Activated B cell treated with CpG ODN at 0.5 μM for 24 hours (primary cell): Measurements from ENCODE around the gene CTBP1. TPM values are rescaled to one million over a fixed set of nuclear protein-coding genes. Genes with fewer than 3 reads are reported as not detected.

ENCODE experiments used
- ATAC-seq: fragments of 200-7000 bp; cut with Tn5 transposase; one replicate; pipeline ENCODE4 v1.10.0; 2021; ENCODE audit warnings: low read depth, mild to moderate bottlenecking, moderate library complexity
- CTCF ChIA-PET: fragments of 350-600 bp; sonication (Branson Sonifier 250); formaldehyde crosslinking; loops from one replicate; lab custom pipeline; 2021; ENCODE audit warnings: antibody characterized with exemption; lab: Charles Lee
- POLR2A ChIA-PET: fragments of 350-600 bp; sonication (Branson Sonifier 250); formaldehyde crosslinking; loops from one replicate; lab custom pipeline; 2021; ENCODE audit warnings: antibody characterized with exemption; lab: Charles Lee
- DNase-seq: peaks from one replicate; pipeline ENCODE4 v3.0.0; 2022
- H3K27ac Mint-ChIP-seq: one replicate; pipeline ENCODE4 v1.8.0; 2020; ENCODE audit warnings: mixed read lengths
- H3K27me3 Mint-ChIP-seq: one replicate; pipeline ENCODE4 v1.8.0; 2021; ENCODE audit warnings: mixed read lengths
- H3K36me3 Mint-ChIP-seq: one replicate; pipeline ENCODE4 v1.8.0; 2021; ENCODE audit warnings: low read depth, mixed read lengths
- H3K4me1 Mint-ChIP-seq: one replicate; pipeline ENCODE4 v1.8.0; 2021; ENCODE audit warnings: mixed read lengths
- H3K4me3 Mint-ChIP-seq: one replicate; pipeline ENCODE4 v1.8.0; 2020; ENCODE audit warnings: mild to moderate bottlenecking, mixed read lengths
- H3K9me3 Mint-ChIP-seq: one replicate; pipeline ENCODE4 v1.8.0; 2020; ENCODE audit warnings: mixed read lengths
- intact Hi-C: fragments of 100-400 bp; cut with micrococcal nuclease; formaldehyde crosslinking; loops from one replicate; pipeline ENCODE4 v1.15.1; 2024
- total RNA-seq: library from RNA; stranded (reverse); gene quantifications from 2 replicates; pipeline ENCODE4 v1.2.3, GENCODE V29; 2022
- TF ChIP-seq, protein P1 (sequence below): fragments of 200-600 bp; IDR thresholded peaks from one replicate; pipeline ENCODE4 v1.8.0; 2022; ENCODE audit warnings: antibody characterized with exemption, mild to moderate bottlenecking

CTBP1 gene
- total RNA-seq, 1 donor from 2014 or later = 175 TPM

DNA sequence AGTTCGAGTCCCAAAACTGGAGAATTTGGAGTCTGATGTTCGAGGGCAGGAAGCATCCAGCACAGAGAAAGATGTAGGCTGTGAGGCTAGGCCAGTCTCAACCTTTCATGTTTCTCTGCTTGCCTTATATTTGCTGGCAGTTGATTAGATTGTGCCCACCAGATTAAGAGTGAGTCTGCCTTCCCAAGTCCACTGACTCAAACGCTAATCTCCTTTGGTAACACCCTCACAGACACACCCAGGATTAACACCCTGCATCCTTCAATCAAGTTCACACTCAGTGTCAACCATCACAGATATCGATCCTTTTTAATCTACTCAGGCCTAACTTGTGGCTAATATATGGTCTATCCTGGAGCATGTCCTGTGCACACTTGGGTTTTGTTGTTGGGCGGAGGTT is 22.8 kb upstream of the CTBP1 start:
- H3K36me3 Mint-ChIP-seq = no peaks in the 10 kb centered on the region
- no peaks in the 10 kb centered on the region for H3K27me3 Mint-ChIP-seq
- ChIA-PET CTCF (no interaction called here), POLR2A (no interaction called here)
- no peak overlapping the region for H3K27ac Mint-ChIP-seq
- H3K4me3 Mint-ChIP-seq = no peak overlapping the region
- DNase-seq = no peak
- TF ChIP-seq, protein P1, sequence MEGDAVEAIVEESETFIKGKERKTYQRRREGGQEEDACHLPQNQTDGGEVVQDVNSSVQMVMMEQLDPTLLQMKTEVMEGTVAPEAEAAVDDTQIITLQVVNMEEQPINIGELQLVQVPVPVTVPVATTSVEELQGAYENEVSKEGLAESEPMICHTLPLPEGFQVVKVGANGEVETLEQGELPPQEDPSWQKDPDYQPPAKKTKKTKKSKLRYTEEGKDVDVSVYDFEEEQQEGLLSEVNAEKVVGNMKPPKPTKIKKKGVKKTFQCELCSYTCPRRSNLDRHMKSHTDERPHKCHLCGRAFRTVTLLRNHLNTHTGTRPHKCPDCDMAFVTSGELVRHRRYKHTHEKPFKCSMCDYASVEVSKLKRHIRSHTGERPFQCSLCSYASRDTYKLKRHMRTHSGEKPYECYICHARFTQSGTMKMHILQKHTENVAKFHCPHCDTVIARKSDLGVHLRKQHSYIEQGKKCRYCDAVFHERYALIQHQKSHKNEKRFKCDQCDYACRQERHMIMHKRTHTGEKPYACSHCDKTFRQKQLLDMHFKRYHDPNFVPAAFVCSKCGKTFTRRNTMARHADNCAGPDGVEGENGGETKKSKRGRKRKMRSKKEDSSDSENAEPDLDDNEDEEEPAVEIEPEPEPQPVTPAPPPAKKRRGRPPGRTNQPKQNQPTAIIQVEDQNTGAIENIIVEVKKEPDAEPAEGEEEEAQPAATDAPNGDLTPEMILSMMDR = no peak
- intact Hi-C loops = no loop called here
- ATAC-seq = no peak
- peaks cover 27% of the 10 kb centered on the region for H3K4me1 Mint-ChIP-seq
- H3K9me3 Mint-ChIP-seq = peaks cover 5% of the 10 kb centered on the region

DNA sequence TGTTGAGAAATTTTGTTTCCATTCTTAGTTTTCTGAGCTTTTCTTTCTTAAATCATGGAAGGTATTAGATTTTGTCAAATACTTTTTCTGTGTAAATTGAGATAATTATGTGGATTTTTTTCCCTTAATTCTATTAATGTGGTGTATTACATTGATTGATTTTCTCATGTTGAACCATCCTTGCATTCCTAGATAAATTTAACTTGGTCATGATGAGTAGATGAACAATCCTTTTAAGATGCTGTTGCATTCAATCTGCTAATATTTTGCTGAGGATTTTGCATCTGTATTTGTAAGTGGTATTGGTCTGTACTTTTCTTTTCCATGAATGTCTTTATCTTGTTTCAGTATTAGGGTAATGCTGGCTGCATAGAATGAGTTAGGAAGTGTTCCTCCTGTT is 20.3 kb upstream of the CTBP1 start:
- TF ChIP-seq, protein P1 = no peak
- DNase-seq (no peak), ATAC-seq (no peak)
- peaks cover 5% of the 10 kb centered on the region for H3K9me3 Mint-ChIP-seq
- H3K4me3 Mint-ChIP-seq = no peak overlapping the region
- H3K4me1 Mint-ChIP-seq = peaks cover 31% of the 10 kb centered on the region
- no peaks in the 10 kb centered on the region for H3K27me3 Mint-ChIP-seq
- H3K27ac Mint-ChIP-seq = peak overlapping the region; percentile 69
- ChIA-PET CTCF (interaction anchor here (1.2 to 3.7 kb wide), 7 partner anchors 11 to 138 kb away, joined by 5 to 46 read pairs (median 17); partner anchors contain the start of gene CTBP1), POLR2A (interaction anchor here (1.4 to 6.7 kb wide), 3 partner anchors 20 to 132 kb away, joined by 7 to 62 read pairs (median 8); partner anchors contain the start of genes CTBP1 and MAEA)
- intact Hi-C loops = no loop called here
- no peaks in the 10 kb centered on the region for H3K36me3 Mint-ChIP-seq

DNA sequence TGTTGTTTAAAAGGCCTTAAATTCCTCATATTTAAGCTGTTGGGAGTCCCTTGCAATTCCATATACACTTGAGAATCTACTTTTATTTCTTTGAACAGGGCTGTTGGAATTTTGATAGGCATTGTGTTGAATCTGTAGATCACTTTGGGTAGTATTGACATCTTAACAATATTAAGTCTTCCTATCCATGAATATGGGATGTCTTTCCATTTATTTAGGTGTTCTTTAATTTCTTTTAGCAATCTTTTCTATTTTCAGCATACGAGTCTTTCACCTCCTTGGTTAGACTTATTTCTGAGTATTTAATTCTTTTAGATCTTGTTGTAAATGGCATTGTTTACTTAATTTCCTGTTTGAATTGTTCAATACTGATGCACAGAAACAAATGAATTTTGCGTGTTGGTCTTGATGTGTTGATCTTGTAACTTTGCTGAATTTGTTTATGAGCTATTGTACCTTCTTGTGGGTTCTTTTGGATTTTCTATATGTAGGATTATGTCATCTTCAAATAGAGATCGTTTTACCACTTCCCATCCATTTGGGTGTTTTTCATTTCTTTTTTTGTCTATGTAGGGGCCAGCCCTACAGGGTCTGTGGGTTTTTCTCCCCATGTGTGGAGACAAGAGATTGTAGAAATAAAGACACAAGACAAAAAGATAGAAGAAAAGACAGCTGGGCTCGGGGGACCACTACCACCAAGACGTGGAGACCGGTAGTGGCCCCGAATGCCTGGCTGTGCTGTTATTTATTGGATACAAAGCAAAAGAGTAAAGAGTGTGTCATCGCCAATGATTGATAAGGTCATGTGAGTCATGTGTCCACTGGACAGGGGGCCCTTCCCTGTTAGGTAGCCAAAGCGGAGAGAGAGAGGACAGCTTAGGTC is 18.2 kb upstream of the CTBP1 start:
- Mint-ChIP-seq H3K4me3 (peak overlapping the region; percentile 84), H3K27ac (peak overlapping the region; percentile 89), H3K9me3 (peaks cover 5% of the 10 kb centered on the region), H3K27me3 (no peaks in the 10 kb centered on the region), H3K4me1 (peaks cover 31% of the 10 kb centered on the region), H3K36me3 (no peaks in the 10 kb centered on the region)
- POLR2A ChIA-PET = interaction anchor here (1.1 to 6.7 kb wide), 5 partner anchors 14 to 136 kb away, joined by 3 to 62 read pairs (median 7); partner anchors contain the start of genes CTBP1 and UVSSA
- peak; percentile 61 for ATAC-seq
- TF ChIP-seq, protein P1 = no peak
- intact Hi-C loops = loop anchor here (1.0 kb wide), 1 partner anchor 18 kb away; the partner anchor contains the start of gene CTBP1
- no peak for DNase-seq
- CTCF ChIA-PET = interaction anchor here (1.2 to 3.7 kb wide), 9 partner anchors 9 to 136 kb away, joined by 4 to 46 read pairs (median 16); partner anchors contain the start of genes CTBP1 and UVSSA

GRCh38 chr4:1265351-1265750 is 16.4 kb upstream of the CTBP1 start:
- intact Hi-C loops = no loop called here
- TF ChIP-seq, protein P1 = no peak
- DNase-seq (no peak), ATAC-seq (no peak)
- peaks cover 32% of the 10 kb centered on the region for H3K4me1 Mint-ChIP-seq
- CTCF ChIA-PET = interaction anchor here (1.6 kb wide), 1 partner anchor 15 kb away, joined by 6 read pairs; no protein-coding TSS in a partner anchor
- no peak overlapping the region for H3K27ac Mint-ChIP-seq
- POLR2A ChIA-PET = interaction anchor here (0.6 to 6.7 kb wide), 3 partner anchors 16 to 311 kb away, joined by 3 to 62 read pairs (median 4); partner anchors contain the start of genes CTBP1 and MAEA
- peaks cover 5% of the 10 kb centered on the region for H3K9me3 Mint-ChIP-seq
- H3K36me3 Mint-ChIP-seq = no peaks in the 10 kb centered on the region
- H3K27me3 Mint-ChIP-seq = no peaks in the 10 kb centered on the region
- no peak overlapping the region for H3K4me3 Mint-ChIP-seq

DNA sequence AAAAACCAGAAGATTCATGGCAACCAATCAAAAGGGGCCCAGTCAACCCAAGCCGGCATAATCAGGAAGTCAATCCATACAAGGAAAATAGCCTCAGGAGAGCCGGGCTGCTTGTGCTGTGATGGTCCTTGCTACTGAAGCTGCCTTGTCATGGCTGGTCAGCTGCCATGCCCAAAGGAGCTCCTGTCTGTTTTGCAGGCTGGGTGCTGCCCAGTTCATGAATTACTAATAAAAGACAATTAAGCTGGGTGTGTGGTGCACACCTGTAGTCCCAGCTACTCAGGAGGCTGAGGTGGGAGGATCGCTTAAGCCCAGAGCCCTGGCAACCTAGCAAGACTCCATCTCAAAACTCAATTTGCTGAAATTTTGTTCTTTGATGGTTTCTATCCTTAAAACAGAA is 16.0 kb upstream of the CTBP1 start:
- no peaks in the 10 kb centered on the region for H3K27me3 Mint-ChIP-seq
- no peak for ATAC-seq
- intact Hi-C loops = no loop called here
- peaks cover 5% of the 10 kb centered on the region for H3K9me3 Mint-ChIP-seq
- no peak overlapping the region for H3K4me3 Mint-ChIP-seq
- H3K36me3 Mint-ChIP-seq = no peaks in the 10 kb centered on the region
- peaks cover 33% of the 10 kb centered on the region for H3K4me1 Mint-ChIP-seq
- DNase-seq = no peak
- ChIA-PET POLR2A (interaction anchor here (1.5 to 6.7 kb wide), 2 partner anchors 16 to 82 kb away, joined by 4 to 62 read pairs; partner anchors contain the start of genes CTBP1 and UVSSA), CTCF (interaction anchor here (1.0 to 1.6 kb wide), 2 partner anchors 15 to 134 kb away, joined by 6 read pairs; no protein-coding TSS in a partner anchor)
- no peak overlapping the region for H3K27ac Mint-ChIP-seq
- TF ChIP-seq, protein P1 = no peak
